OCI-LY7 (cell line): ENCODE measurements around the gene UHMK1. TPM values are rescaled to one million over a fixed set of nuclear protein-coding genes. Genes with fewer than 3 reads are reported as not detected.
"Not testable (repeated sequence)": the region's sequence is repeated elsewhere in the genome, so short reads cannot be mapped to it uniquely, and the experiment has no call there.

ENCODE experiments used
- BruUV-seq: library from RNA; stranded (reverse); fragments of 400-500 nt; replicated peaks from 2 replicates; lab custom pipeline; 2021; lab: Mats Ljungman, UMichigan
- CTCF ChIA-PET: fragments of 300-600 bp; sonication (Branson Sonifier 250); formaldehyde crosslinking; loops from one replicate; lab custom pipeline; 2022; ENCODE audit warnings: antibody characterized with exemption; ENCODE audit not compliant: unreplicated experiment; lab: Charles Lee
- POLR2A ChIA-PET: fragments of 300-600 bp; sonication (Branson Sonifier 250); formaldehyde crosslinking; loops from one replicate; lab custom pipeline; 2022; ENCODE audit warnings: antibody characterized with exemption; lab: Charles Lee
- DNase-seq: peaks from one replicate; pipeline ENCODE4 v3.0.0-alpha.2; 2015; ENCODE audit warnings: low spot score
- H2AFZ ChIP-seq: fragments of 200-600 bp; sonication (generic), shearing (Covaris generic); 2 replicates; pipeline ENCODE4 v1.6.1; 2014; ENCODE audit warnings: mild to moderate bottlenecking, antibody characterized with exemption, low read length, moderate library complexity
- H3K27ac ChIP-seq: fragments of 200-600 bp; sonication (generic); 2 replicates; pipeline ENCODE4 v1.5.1; 2014; ENCODE audit warnings: mixed run types, low read depth, mild to moderate bottlenecking, moderate library complexity, low read length, inconsistent platforms; ENCODE audit not compliant: poor library complexity, severe bottlenecking
- H3K36me3 ChIP-seq: fragments of 200-600 bp; sonication (generic); 2 replicates; pipeline ENCODE4 v1.6.1; 2014; ENCODE audit warnings: mild to moderate bottlenecking, antibody characterized with exemption, low read length, moderate library complexity, mixed read lengths; ENCODE audit not compliant: insufficient read depth
- H3K4me1 ChIP-seq: fragments of 200-600 bp; sonication (generic); 2 replicates; pipeline ENCODE4 v1.5.1; 2014; ENCODE audit warnings: mild to moderate bottlenecking, low read length; ENCODE audit not compliant: insufficient read depth, poor library complexity, severe bottlenecking
- H3K4me2 ChIP-seq: fragments of 200-600 bp; sonication (generic); 2 replicates; pipeline ENCODE4 v1.6.1; 2014; ENCODE audit warnings: mild to moderate bottlenecking, low read length
- H3K4me3 ChIP-seq: fragments of 200-600 bp; sonication (generic); 2 replicates; pipeline ENCODE4 v1.5.1; 2014; ENCODE audit warnings: mild to moderate bottlenecking, low read depth, low read length; ENCODE audit not compliant: poor library complexity, severe bottlenecking
- H3K79me2 ChIP-seq: fragments of 200-600 bp; sonication (generic); 2 replicates; pipeline ENCODE4 v1.6.1; 2016; ENCODE audit warnings: low read depth, mild to moderate bottlenecking, low read length, moderate library complexity, mixed read lengths; ENCODE audit not compliant: insufficient read depth
- H3K9me2 ChIP-seq: fragments of 200-600 bp; sonication (generic); 2 replicates; pipeline ENCODE4 v1.6.1; 2016; ENCODE audit warnings: mild to moderate bottlenecking, low read length, mixed read lengths; ENCODE audit not compliant: insufficient read depth
- H3K9me3 ChIP-seq: fragments of 200-600 bp; sonication (generic); 2 replicates; pipeline ENCODE4 v1.6.1; 2014; ENCODE audit warnings: mild to moderate bottlenecking, mixed run types, low read length, mixed read lengths
- H4K20me1 ChIP-seq: fragments of 200-600 bp; sonication (generic); 2 replicates; pipeline ENCODE4 v1.6.1; 2014; ENCODE audit warnings: mild to moderate bottlenecking, antibody characterized with exemption, low read length, moderate library complexity, mixed read lengths; ENCODE audit not compliant: insufficient read depth
- EZH2phosphoT487 ChIP-seq: fragments of 200-600 bp; sonication (generic); IDR thresholded peaks from 2 replicates; pipeline ENCODE4 v1.6.1; 2018; ENCODE audit warnings: low read depth, borderline replicate concordance, mild to moderate bottlenecking, mixed run types, antibody characterized with exemption, low read length, moderate library complexity, mixed read lengths
- intact Hi-C: fragments of 100-400 bp; cut with micrococcal nuclease; formaldehyde crosslinking; loops from one replicate; pipeline ENCODE4 v1.10.0; 2022; ENCODE audit not compliant: unreplicated experiment
- total RNA-seq, 2 experiments: library from RNA; depleted of rRNA in 1 of 2; stranded (reverse); fragments of >200 nt in 1 of 2; shearing (Covaris generic) in 1 of 2; gene quantifications; 2 replicates each; pipeline ENCODE4 v1.2.3, GENCODE V29; 2014 to 2022
- TF ChIP-seq, protein P1 (sequence below): fragments of 200-600 bp; sonication (generic); conservative IDR thresholded peaks from 2 replicates; pipeline ENCODE4 v1.5.1; 2014; ENCODE audit warnings: mild to moderate bottlenecking, antibody characterized with exemption, low read length, moderate library complexity, mixed read lengths

UHMK1 gene
- total RNA-seq, 2 experiments from 2014 or later, result 27.8 to 33.8 TPM

DNA sequence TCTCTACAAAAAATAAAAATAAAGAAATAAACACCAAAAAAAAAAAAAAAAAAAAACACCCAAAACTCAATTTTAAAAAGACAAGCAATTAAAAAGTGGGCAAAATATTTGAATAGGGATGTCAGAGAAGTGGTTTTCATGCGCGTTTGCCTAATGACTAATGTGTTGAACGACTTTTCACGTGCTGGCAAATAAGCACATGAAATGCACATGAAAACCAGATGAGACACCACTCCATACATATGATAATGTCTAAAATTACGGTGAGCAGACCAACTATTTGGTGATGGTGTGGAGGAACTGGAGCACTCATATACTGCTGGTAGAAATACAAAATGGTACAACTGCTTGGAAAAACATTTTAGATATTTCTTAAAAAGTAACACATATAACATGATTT is 39.4 kb upstream of the UHMK1 start:
- H3K9me2 ChIP-seq, result no peaks in the 10 kb centered on the region
- intact Hi-C loops, result no loop called here
- H3K36me3 ChIP-seq, result no peaks in the 10 kb centered on the region
- no peak overlapping the region for H3K4me3 ChIP-seq
- TF ChIP-seq EZH2phosphoT487, result no peak
- TF ChIP-seq, protein P1, sequence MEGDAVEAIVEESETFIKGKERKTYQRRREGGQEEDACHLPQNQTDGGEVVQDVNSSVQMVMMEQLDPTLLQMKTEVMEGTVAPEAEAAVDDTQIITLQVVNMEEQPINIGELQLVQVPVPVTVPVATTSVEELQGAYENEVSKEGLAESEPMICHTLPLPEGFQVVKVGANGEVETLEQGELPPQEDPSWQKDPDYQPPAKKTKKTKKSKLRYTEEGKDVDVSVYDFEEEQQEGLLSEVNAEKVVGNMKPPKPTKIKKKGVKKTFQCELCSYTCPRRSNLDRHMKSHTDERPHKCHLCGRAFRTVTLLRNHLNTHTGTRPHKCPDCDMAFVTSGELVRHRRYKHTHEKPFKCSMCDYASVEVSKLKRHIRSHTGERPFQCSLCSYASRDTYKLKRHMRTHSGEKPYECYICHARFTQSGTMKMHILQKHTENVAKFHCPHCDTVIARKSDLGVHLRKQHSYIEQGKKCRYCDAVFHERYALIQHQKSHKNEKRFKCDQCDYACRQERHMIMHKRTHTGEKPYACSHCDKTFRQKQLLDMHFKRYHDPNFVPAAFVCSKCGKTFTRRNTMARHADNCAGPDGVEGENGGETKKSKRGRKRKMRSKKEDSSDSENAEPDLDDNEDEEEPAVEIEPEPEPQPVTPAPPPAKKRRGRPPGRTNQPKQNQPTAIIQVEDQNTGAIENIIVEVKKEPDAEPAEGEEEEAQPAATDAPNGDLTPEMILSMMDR, result no peak
- no peaks in the 10 kb centered on the region for H3K4me1 ChIP-seq
- no peaks in the 10 kb centered on the region for H4K20me1 ChIP-seq
- ChIA-PET CTCF (no interaction called here), POLR2A (no interaction called here)
- H3K79me2 ChIP-seq, result no peaks in the 10 kb centered on the region
- no peaks in the 10 kb centered on the region for H3K9me3 ChIP-seq
- no peak for DNase-seq
- no peak overlapping the region for H3K27ac ChIP-seq
- BruUV-seq, result no TSS peak
- no peak overlapping the region for H2AFZ ChIP-seq
- no peak overlapping the region for H3K4me2 ChIP-seq

DNA sequence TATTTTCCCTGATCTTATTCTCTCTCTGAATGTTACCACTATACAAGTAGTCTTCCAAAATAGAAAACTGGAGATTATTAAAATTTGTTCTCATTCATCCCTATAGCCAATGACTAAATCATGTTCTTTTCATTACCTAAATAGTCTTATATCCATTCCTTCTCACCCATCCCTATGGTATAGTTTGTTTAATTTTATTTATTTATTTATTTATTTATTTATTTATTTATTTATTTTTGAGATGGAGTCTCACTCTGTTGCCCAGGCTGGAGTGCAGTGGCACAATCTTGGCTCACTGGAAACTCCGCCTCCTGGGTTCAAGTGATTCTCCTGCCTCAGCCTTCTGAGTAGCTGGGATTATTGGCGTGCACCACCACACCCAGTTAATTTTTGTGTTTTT is 35.2 kb upstream of the UHMK1 start:
- H3K27ac ChIP-seq, H3K4me2 ChIP-seq, H3K4me3 ChIP-seq, H4K20me1 ChIP-seq, H3K79me2 ChIP-seq, BruUV-seq, H2AFZ ChIP-seq, CTCF ChIA-PET, H3K36me3 ChIP-seq, H3K4me1 ChIP-seq, POLR2A ChIA-PET, H3K9me2 ChIP-seq, DNase-seq, intact Hi-C loops, H3K9me3 ChIP-seq: not testable (repeated sequence)

DNA sequence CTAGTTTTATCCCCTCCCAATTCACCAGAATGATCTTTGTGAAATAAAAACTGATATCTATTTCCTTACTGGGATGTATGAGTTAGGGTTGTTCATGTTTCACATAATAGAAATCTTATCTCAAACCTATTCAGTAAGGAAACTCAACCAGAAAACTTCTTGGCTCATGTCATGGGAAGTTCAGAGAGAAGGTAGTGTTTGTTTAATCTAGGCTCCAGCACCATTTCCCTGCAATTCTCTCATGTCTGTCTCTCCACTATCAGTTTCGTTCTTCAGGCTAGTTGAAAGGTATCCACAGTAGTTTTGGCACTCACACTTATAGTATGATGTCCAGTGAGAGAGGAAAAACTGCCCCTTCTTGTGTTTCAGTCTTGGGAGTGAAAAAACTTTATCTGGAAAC is 34.6 kb upstream of the UHMK1 start:
- Histone ChIP-seq H3K27ac (no peak overlapping the region), H3K36me3 (no peaks in the 10 kb centered on the region), H3K9me2 (no peaks in the 10 kb centered on the region), H3K4me2 (no peak overlapping the region), H3K9me3 (no peaks in the 10 kb centered on the region), H3K4me1 (no peaks in the 10 kb centered on the region), H3K4me3 (no peak overlapping the region), H4K20me1 (no peaks in the 10 kb centered on the region), H3K79me2 (no peaks in the 10 kb centered on the region), H2AFZ (no peak overlapping the region)
- no peak for TF ChIP-seq EZH2phosphoT487
- TF ChIP-seq, protein P1, result no peak
- ChIA-PET POLR2A (no interaction called here), CTCF (no interaction called here)
- BruUV-seq, result no TSS peak
- no peak for DNase-seq
- intact Hi-C loops, result no loop called here
